BE2C (cell line): ENCODE data around the gene OPN1MW. TPM values are rescaled to one million over a fixed set of nuclear protein-coding genes. Genes with fewer than 3 reads are reported as not detected.
"Not testable (repeated sequence)": the region's sequence is repeated elsewhere in the genome, so short reads cannot be mapped to it uniquely, and the experiment has no call there.

ENCODE experiments used
- DNase-seq: peaks from one replicate; pipeline ENCODE4 v3.0.0-alpha.2; 2020
- H3K27me3 ChIP-seq: fragments of 250-450 bp; sonication (Bioruptor Pico); 2 replicates; pipeline ENCODE4 v1.5.1; 2020; ENCODE audit warnings: mild to moderate bottlenecking
- H3K36me3 ChIP-seq: fragments of 250-450 bp; sonication (Bioruptor Pico); 2 replicates; pipeline ENCODE4 v1.5.1; 2020; ENCODE audit warnings: mild to moderate bottlenecking
- H3K4me1 ChIP-seq: fragments of 250-450 bp; sonication (Bioruptor Pico); 2 replicates; pipeline ENCODE4 v1.5.1; 2020
- H3K4me3 ChIP-seq: 2 replicates; pipeline ENCODE4 v1.5.1; 2011; ENCODE audit warnings: low read depth, low read length
- H3K9me3 ChIP-seq: fragments of 250-450 bp; sonication (Bioruptor Pico); 2 replicates; pipeline ENCODE4 v1.5.1; 2020
- polyA plus RNA-seq: library from polyadenylated mRNA; unstranded; fragments of >200 nt; gene quantifications from one replicate; pipeline ENCODE4 v1.2.1, GENCODE V29; 2012; ENCODE audit warnings: low read depth, missing spikeins; ENCODE audit not compliant: insufficient read length, insufficient read depth
- TF ChIP-seq, protein P1 (sequence below): IDR thresholded peaks from 2 replicates; pipeline ENCODE4 v1.5.1; 2012; ENCODE audit warnings: mild to moderate bottlenecking, low read depth, low read length

The OPN1MW gene
- polyA plus RNA-seq, result not detected

DNA sequence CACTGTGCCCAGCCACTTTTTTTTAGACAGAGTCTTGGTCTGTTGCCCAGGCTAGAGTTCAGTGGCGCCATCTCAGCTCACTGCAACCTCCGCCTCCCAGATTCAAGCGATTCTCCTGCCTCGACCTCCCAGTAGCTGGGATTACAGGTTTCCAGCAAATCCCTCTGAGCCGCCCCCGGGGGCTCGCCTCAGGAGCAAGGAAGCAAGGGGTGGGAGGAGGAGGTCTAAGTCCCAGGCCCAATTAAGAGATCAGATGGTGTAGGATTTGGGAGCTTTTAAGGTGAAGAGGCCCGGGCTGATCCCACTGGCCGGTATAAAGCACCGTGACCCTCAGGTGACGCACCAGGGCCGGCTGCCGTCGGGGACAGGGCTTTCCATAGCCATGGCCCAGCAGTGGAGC is at the start of gene OPN1MW:
Gene OPN1MW, plus strand, starts transcription at position 301 of the 400 bp plus-strand sequence. Its CDS starts 82 bp downstream, at position 383.
- not testable (repeated sequence) for DNase-seq, H3K27me3 ChIP-seq, H3K4me1 ChIP-seq, H3K36me3 ChIP-seq, H3K9me3 ChIP-seq, H3K4me3 ChIP-seq

DNA sequence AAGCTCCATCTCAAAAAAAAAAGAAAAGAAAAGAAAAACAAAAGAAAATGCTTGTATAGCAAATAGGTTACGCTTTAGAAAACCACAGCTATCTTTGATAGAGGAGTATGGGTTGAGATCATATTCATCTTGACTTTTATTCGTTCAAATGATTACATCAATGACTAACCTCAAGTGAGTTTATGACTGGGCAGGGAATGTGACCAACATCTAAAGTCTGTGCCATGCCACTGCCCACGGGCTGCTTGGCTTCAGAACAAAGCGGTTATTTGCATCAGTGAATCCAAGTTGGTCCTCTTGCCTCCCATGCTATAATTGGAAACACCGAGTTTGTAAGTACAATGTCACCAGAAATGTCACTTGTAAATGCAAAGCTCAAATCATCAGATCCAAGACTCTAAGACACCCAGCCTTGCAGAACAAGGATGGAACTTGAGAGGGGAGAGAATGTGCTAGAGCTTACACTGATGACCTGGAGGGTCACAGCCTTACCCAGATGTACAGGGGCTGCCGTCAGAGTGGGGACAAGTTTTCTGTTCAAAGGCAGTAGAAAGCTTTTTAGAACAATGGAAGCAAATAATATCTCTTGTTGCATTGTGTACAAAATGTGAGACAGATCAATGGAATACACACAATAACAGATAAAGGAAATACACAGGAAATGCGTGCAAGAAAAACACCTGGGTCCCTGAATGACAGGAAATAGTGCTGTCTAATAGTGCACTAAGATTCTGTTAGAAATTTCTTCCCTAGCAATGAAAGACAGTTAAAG is 46.8 kb upstream of the OPN1MW start:
- Histone ChIP-seq H3K36me3 (no peaks in the 10 kb centered on the region), H3K4me3 (no peak overlapping the region), H3K9me3 (no peaks in the 10 kb centered on the region), H3K27me3 (no peaks in the 10 kb centered on the region), H3K4me1 (no peaks in the 10 kb centered on the region)
- no peak for DNase-seq
- TF ChIP-seq, protein P1, sequence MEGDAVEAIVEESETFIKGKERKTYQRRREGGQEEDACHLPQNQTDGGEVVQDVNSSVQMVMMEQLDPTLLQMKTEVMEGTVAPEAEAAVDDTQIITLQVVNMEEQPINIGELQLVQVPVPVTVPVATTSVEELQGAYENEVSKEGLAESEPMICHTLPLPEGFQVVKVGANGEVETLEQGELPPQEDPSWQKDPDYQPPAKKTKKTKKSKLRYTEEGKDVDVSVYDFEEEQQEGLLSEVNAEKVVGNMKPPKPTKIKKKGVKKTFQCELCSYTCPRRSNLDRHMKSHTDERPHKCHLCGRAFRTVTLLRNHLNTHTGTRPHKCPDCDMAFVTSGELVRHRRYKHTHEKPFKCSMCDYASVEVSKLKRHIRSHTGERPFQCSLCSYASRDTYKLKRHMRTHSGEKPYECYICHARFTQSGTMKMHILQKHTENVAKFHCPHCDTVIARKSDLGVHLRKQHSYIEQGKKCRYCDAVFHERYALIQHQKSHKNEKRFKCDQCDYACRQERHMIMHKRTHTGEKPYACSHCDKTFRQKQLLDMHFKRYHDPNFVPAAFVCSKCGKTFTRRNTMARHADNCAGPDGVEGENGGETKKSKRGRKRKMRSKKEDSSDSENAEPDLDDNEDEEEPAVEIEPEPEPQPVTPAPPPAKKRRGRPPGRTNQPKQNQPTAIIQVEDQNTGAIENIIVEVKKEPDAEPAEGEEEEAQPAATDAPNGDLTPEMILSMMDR, result no peak

DNA sequence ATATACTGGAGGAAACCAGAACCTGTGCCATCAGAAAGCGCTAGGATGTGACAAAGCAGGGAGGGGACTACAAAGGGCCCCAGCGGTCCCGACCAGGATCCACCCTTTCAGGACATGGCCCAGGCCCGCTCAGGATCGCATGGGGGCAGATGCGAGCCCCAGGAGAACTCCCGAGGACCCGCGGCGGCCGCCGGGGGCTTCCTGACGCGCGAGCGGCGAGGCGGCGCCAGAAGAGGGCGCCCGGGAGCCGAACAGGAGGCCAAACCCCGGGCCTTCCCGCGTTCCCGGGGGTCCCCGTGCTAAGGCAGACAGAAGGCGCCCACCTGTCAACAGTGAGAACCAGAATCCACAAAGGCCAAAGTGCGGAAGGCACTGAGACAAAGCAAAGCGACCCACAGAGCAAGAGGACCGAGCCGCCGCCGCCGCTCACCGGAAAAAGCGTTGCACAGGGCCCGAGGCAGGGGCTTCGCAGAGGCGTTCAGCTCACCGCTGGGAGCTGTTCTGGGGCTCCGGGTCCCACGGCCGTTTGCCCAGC is 45.7 kb upstream of the OPN1MW start:
- H3K4me3 ChIP-seq, result peak overlapping the region; percentile 40
- H3K4me1 ChIP-seq, result no peaks in the 10 kb centered on the region

DNA sequence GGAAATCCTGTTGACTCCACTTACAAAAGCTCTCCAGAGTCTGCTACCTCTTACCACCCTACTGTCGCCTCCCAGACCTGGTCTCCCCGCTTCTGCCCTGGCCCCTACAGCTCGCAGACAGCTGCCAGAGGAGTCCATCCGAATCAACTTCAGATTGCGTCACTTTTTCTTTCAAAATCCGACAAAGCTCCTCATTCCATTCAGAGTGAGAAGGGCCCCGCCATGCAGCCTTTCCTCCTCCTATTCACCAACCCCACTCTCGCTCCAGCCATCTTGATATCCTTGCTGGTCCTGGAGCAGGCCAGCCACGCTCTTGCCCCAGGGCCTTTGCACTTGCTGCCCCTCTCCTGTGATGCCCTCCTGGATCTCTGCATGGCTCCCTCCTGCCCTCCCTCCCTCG is 43.5 kb upstream of the OPN1MW start:
- TF ChIP-seq, protein P1, result no peak
- DNase-seq, result no peak

More for the DNA sequence above, 45.7 kb upstream of the OPN1MW start:
- TF ChIP-seq, protein P1, result peak; percentile 64
- Histone ChIP-seq H3K36me3 (no peaks in the 10 kb centered on the region), H3K9me3 (no peaks in the 10 kb centered on the region), H3K27me3 (no peaks in the 10 kb centered on the region)
- DNase-seq, result peak; percentile 86

DNA sequence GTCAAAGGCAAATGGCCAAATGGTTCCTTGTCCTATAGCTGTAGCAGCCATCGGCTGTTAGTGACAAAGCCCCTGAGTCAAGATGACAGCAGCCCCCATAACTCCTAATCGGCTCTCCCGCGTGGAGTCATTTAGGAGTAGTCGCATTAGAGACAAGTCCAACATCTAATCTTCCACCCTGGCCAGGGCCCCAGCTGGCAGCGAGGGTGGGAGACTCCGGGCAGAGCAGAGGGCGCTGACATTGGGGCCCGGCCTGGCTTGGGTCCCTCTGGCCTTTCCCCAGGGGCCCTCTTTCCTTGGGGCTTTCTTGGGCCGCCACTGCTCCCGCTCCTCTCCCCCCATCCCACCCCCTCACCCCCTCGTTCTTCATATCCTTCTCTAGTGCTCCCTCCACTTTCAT is 42.2 kb upstream of the OPN1MW start:
- no peaks in the 10 kb centered on the region for H3K36me3 ChIP-seq
- H3K4me3 ChIP-seq, result no peak overlapping the region
- no peaks in the 10 kb centered on the region for H3K27me3 ChIP-seq
- H3K9me3 ChIP-seq, result no peaks in the 10 kb centered on the region
- TF ChIP-seq, protein P1, result no peak
- DNase-seq, result no peak
- H3K4me1 ChIP-seq, result no peaks in the 10 kb centered on the region

More for the DNA sequence above, 43.5 kb upstream of the OPN1MW start:
- Histone ChIP-seq H3K9me3 (no peaks in the 10 kb centered on the region), H3K4me1 (no peaks in the 10 kb centered on the region), H3K27me3 (no peaks in the 10 kb centered on the region), H3K36me3 (no peaks in the 10 kb centered on the region), H3K4me3 (no peak overlapping the region)

DNA sequence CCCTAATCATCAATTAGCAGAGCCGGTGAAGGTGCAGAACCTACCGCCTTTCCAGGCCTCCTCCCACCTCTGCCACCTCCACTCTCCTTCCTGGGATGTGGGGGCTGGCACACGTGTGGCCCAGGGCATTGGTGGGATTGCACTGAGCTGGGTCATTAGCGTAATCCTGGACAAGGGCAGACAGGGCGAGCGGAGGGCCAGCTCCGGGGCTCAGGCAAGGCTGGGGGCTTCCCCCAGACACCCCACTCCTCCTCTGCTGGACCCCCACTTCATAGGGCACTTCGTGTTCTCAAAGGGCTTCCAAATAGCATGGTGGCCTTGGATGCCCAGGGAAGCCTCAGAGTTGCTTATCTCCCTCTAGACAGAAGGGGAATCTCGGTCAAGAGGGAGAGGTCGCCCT is 41.7 kb upstream of the OPN1MW start:
- Histone ChIP-seq H3K4me3 (no peak overlapping the region), H3K36me3 (no peaks in the 10 kb centered on the region), H3K27me3 (no peaks in the 10 kb centered on the region), H3K9me3 (no peaks in the 10 kb centered on the region), H3K4me1 (no peaks in the 10 kb centered on the region)
- TF ChIP-seq, protein P1, result no peak
- DNase-seq, result no peak
